DMS53 (cell line): ENCODE results near the gene NMRK1.

Experiments
- DNase-seq: peaks from one replicate; lab custom pipeline; 2025; lab: John Stamatoyannopoulos, UW

NMRK1 gene

GRCh38 chr9:75101004-75101588 lies 13.1 kb upstream of the NMRK1 start:
- DNase-seq, result no peak

GRCh38 chr9:75096796-75097195 lies 8.8 kb upstream of the NMRK1 start:
- no peak for DNase-seq

- DNase-seq, result no peak
These were observed 4.8 kb upstream of the NMRK1 start for GRCh38 chr9:75092766-75093165.

- no peak for DNase-seq
These were observed 2.6 kb upstream of the NMRK1 start for GRCh38 chr9:75090579-75090978.

- no peak for DNase-seq
These were observed 1.4 kb upstream of the NMRK1 start for GRCh38 chr9:75089373-75089766.

GRCh38 chr9:75088646-75089372 lies 854 bp upstream of the NMRK1 start:
- DNase-seq, result peak; percentile 89

GRCh38 chr9:75087289-75087823 lies 599 bp downstream of the NMRK1 start:
- peak; percentile 72 for DNase-seq

- peak; percentile 70 for DNase-seq
These were observed 1.2 kb downstream of the NMRK1 start for GRCh38 chr9:75086541-75087288.

- DNase-seq, result no peak
These were observed 2.3 kb downstream of the NMRK1 start for GRCh38 chr9:75085640-75086039.

GRCh38 chr9:75084081-75084672 lies 3.8 kb downstream of the NMRK1 start:
- DNase-seq, result no peak

- DNase-seq, result no peak
These were observed 4.6 kb downstream of the NMRK1 start for GRCh38 chr9:75083188-75083970.

- no peak for DNase-seq
These were observed 6.3 kb downstream of the NMRK1 start for GRCh38 chr9:75081632-75082031.

- peak; percentile 4 for DNase-seq
These were observed 15.1 kb downstream of the NMRK1 start for GRCh38 chr9:75072895-75073294.

GRCh38 chr9:75071530-75072122 lies 16.3 kb downstream of the NMRK1 start:
- DNase-seq, result peak; percentile 96

- DNase-seq, result no peak
These were observed 18.8 kb downstream of the NMRK1 start for GRCh38 chr9:75069171-75069570.

GRCh38 chr9:75067894-75068293 lies 20.1 kb downstream of the NMRK1 start:
- DNase-seq, result no peak

- DNase-seq, result no peak
These were observed 22.4 kb downstream of the NMRK1 start for GRCh38 chr9:75065510-75065909.

- no peak for DNase-seq
These were observed 23.5 kb downstream of the NMRK1 start for GRCh38 chr9:75064307-75065025.

GRCh38 chr9:75063556-75064305 lies 24.2 kb downstream of the NMRK1 start:
- no peak for DNase-seq

GRCh38 chr9:75061169-75061568 lies 26.8 kb downstream of the NMRK1 start:
- DNase-seq, result no peak
